ENCODE results near the gene ATAT1. TPM values are rescaled to one million over a fixed set of nuclear protein-coding genes. Genes with fewer than 3 reads are reported as not detected.

Gene ATAT1
- total RNA-seq, 1 experiment from 2014 or later, result 15.8 TPM

DNA sequence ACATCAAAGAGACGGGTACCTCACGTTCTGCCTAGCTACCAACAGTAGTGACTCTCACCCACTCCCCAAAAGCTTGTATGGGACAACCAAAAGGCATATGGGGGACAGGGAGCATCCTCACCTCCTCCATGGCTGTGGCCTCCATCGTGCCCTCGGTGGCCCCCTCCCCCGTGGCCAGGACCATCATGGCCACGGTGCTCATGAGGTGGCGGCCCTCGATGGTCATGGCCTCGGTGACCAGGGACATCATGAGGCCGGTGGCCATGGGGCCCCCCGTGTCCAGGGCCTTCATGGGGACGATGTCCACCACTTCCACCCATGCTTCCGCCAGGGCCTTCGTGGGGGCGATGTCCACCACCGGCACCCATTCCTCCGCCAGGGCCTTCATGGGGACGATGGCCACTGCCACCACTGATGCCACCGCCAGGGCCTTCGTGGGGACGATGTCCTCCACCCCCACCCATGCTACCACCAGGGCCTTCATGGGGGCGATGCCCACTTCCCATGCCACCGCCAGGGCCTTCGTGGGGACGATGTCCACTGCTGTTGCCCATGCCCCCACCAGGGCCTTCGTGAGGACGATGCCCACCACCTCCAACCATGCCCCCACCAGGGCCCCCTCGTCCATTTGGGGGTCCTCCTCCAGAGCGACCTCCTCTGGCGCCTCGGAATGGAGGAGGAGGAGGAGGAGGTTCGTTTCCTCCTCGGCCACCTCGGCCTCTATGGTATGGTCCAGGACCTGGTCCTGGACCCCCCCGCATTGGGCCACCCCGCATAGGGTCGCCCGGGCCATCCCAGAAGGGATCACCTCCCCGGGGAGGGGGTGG is 24.6 kb upstream of the ATAT1 start:
- in situ Hi-C loops (cut with HindIII; ENCODE audit: low pct_unique_long_range_greater_than_20kb, low sequenced_read_pairs), result no loop called here
- no peak overlapping the region for H3K27ac ChIP-seq (ENCODE audit: low read length)
- ATAC-seq, result no peak
- POLR2A ChIA-PET, result interaction anchor here (0.5 to 1.0 kb wide), 2 partner anchors 36 to 108 kb away, joined by 3 to 9 read pairs; no protein-coding TSS in a partner anchor
- TF ChIP-seq SIN3A (IDR thresholded peaks at IDR 0.05; ENCODE audit: borderline replicate concordance, insufficient read depth, low read depth, low read length) (no peak), POLR2AphosphoS5 (IDR thresholded peaks at IDR 0.05; ENCODE audit: low read depth, low read length) (no peak; the same call in 1 of the 2 replicates), TCF7L2 (IDR thresholded peaks at IDR 0.05; ENCODE audit: low read depth, low read length) (0 out of 2 replicates have a peak, but pooled peaks have one; percentile 15)
- intact Hi-C loops (cut with micrococcal nuclease; ENCODE audit: unreplicated experiment), result no loop called here
- H3K9me3 ChIP-seq (ENCODE audit: control insufficient read depth, insufficient read depth, low read depth, low read length), result no peaks in the 10 kb centered on the region
- H3K4me1 ChIP-seq (ENCODE audit: control insufficient read depth, insufficient read depth, low read length), result no peaks in the 10 kb centered on the region
- BruUV-seq (replicated peaks), result no TSS peak
- CTCF ChIA-PET, result no interaction called here
- H3K4me3 ChIP-seq (ENCODE audit: low read depth in 2 of 2, low read length in 2 of 2), result no peak overlapping the region
- DNase-seq (ENCODE audit: low read depth, low spot score), result no peak
- no peaks in the 10 kb centered on the region for H3K27me3 ChIP-seq (ENCODE audit: control insufficient read depth, insufficient read depth, low read length)
- H3K36me3 ChIP-seq (ENCODE audit: control insufficient read depth, insufficient read depth, low read length), result peaks cover 19% of the 10 kb centered on the region

DNA sequence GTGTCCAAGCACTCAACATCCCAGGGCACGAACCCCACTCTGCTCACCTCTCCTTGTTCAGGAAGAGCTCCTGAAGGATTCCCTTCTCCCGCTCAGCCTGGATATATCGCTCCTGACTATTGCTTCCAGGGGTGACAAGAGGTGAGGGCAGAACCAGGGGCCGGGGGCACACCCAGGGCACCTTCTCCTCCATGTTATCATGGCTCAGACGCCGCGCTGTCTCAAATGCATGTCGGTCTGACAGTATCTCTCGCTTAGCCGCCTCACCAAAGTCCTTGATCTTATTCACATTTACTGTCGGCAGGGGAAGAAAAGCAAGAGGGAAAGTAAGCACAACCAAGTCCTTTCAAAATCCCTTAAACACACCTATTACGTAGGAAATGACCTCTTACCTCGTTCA is 22.7 kb upstream of the ATAT1 start:
- H3K4me3 ChIP-seq (ENCODE audit: low read depth in 2 of 2, low read length in 2 of 2), result no peak overlapping the region
- H3K36me3 ChIP-seq (ENCODE audit: control insufficient read depth, insufficient read depth, low read length), result peaks cover 28% of the 10 kb centered on the region
- POLR2A ChIA-PET, result no interaction called here
- in situ Hi-C loops (cut with HindIII; ENCODE audit: low pct_unique_long_range_greater_than_20kb, low sequenced_read_pairs) (no loop called here), intact Hi-C loops (cut with micrococcal nuclease; ENCODE audit: unreplicated experiment) (no loop called here)
- H3K4me1 ChIP-seq (ENCODE audit: control insufficient read depth, insufficient read depth, low read length), result no peaks in the 10 kb centered on the region
- CTCF ChIA-PET, result no interaction called here
- ATAC-seq, result no peak
- H3K9me3 ChIP-seq (ENCODE audit: control insufficient read depth, insufficient read depth, low read depth, low read length), result no peaks in the 10 kb centered on the region
- no peak for DNase-seq (ENCODE audit: low read depth, low spot score)
- H3K27me3 ChIP-seq (ENCODE audit: control insufficient read depth, insufficient read depth, low read length), result no peaks in the 10 kb centered on the region
- TF ChIP-seq, protein P1, sequence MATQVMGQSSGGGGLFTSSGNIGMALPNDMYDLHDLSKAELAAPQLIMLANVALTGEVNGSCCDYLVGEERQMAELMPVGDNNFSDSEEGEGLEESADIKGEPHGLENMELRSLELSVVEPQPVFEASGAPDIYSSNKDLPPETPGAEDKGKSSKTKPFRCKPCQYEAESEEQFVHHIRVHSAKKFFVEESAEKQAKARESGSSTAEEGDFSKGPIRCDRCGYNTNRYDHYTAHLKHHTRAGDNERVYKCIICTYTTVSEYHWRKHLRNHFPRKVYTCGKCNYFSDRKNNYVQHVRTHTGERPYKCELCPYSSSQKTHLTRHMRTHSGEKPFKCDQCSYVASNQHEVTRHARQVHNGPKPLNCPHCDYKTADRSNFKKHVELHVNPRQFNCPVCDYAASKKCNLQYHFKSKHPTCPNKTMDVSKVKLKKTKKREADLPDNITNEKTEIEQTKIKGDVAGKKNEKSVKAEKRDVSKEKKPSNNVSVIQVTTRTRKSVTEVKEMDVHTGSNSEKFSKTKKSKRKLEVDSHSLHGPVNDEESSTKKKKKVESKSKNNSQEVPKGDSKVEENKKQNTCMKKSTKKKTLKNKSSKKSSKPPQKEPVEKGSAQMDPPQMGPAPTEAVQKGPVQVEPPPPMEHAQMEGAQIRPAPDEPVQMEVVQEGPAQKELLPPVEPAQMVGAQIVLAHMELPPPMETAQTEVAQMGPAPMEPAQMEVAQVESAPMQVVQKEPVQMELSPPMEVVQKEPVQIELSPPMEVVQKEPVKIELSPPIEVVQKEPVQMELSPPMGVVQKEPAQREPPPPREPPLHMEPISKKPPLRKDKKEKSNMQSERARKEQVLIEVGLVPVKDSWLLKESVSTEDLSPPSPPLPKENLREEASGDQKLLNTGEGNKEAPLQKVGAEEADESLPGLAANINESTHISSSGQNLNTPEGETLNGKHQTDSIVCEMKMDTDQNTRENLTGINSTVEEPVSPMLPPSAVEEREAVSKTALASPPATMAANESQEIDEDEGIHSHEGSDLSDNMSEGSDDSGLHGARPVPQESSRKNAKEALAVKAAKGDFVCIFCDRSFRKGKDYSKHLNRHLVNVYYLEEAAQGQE (IDR thresholded peaks at IDR 0.05; ENCODE audit: insufficient read depth in 1 of 2, low read depth in 2 of 2, low read length in 1 of 2), result no peak
- no peak for TF ChIP-seq SIN3A (IDR thresholded peaks at IDR 0.05; ENCODE audit: borderline replicate concordance, insufficient read depth, low read depth, low read length)
- TF ChIP-seq POLR2AphosphoS5 (IDR thresholded peaks at IDR 0.05; ENCODE audit: low read depth, low read length), result no peak; the same call in 1 of the 2 replicates
- TF ChIP-seq, protein P2, sequence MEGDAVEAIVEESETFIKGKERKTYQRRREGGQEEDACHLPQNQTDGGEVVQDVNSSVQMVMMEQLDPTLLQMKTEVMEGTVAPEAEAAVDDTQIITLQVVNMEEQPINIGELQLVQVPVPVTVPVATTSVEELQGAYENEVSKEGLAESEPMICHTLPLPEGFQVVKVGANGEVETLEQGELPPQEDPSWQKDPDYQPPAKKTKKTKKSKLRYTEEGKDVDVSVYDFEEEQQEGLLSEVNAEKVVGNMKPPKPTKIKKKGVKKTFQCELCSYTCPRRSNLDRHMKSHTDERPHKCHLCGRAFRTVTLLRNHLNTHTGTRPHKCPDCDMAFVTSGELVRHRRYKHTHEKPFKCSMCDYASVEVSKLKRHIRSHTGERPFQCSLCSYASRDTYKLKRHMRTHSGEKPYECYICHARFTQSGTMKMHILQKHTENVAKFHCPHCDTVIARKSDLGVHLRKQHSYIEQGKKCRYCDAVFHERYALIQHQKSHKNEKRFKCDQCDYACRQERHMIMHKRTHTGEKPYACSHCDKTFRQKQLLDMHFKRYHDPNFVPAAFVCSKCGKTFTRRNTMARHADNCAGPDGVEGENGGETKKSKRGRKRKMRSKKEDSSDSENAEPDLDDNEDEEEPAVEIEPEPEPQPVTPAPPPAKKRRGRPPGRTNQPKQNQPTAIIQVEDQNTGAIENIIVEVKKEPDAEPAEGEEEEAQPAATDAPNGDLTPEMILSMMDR (IDR thresholded peaks at IDR 0.05), result no peak
- no peak for TF ChIP-seq TCF7L2 (IDR thresholded peaks at IDR 0.05; ENCODE audit: low read depth, low read length)
- BruUV-seq (replicated peaks), result no TSS peak
- H3K27ac ChIP-seq (ENCODE audit: low read length), result no peak overlapping the region

DNA sequence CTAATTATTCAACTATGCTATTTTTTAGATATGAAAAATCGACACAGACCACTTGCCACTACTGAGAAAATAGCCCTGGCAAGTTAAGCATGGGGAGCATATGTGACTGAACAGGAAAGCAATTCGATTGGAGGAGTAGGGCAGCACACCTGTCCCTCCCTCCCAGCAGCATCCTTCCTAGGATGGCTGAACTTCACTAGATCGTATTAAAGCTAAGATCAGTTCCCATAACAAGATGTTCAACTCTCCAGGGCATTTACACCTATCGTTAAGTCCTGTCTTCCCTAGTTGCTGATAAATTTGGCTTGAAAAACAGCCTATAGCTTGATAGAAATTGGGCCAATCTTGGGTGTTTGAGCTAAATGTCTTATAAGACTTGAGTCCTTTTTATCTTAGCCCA is 16.6 kb upstream of the ATAT1 start:
- Histone ChIP-seq H3K9me3 (ENCODE audit: control insufficient read depth, insufficient read depth, low read depth, low read length) (no peaks in the 10 kb centered on the region), H3K27ac (ENCODE audit: low read length) (no peak overlapping the region), H3K4me3 (ENCODE audit: low read depth in 2 of 2, low read length in 2 of 2) (no peak overlapping the region), H3K27me3 (ENCODE audit: control insufficient read depth, insufficient read depth, low read length) (no peaks in the 10 kb centered on the region), H3K36me3 (ENCODE audit: control insufficient read depth, insufficient read depth, low read length) (peaks cover 20% of the 10 kb centered on the region), H3K4me1 (ENCODE audit: control insufficient read depth, insufficient read depth, low read length) (peaks cover 27% of the 10 kb centered on the region)
- in situ Hi-C loops (cut with HindIII; ENCODE audit: low pct_unique_long_range_greater_than_20kb, low sequenced_read_pairs) (no loop called here), intact Hi-C loops (cut with micrococcal nuclease; ENCODE audit: unreplicated experiment) (no loop called here)
- ChIA-PET CTCF (no interaction called here), POLR2A (interaction anchor here (0.7 kb wide), 1 partner anchor 12 kb away, joined by 3 read pairs; no protein-coding TSS in a partner anchor)
- no TSS peak for BruUV-seq (replicated peaks)
- DNase-seq (ENCODE audit: low read depth, low spot score) (no peak), ATAC-seq (no peak)
- peak; percentile 51; the same call in 1 of the 2 replicates for TF ChIP-seq POLR2AphosphoS5 (IDR thresholded peaks at IDR 0.05; ENCODE audit: low read depth, low read length)
- TF ChIP-seq, protein P1 (IDR thresholded peaks at IDR 0.05; ENCODE audit: insufficient read depth in 1 of 2, low read depth in 2 of 2, low read length in 1 of 2), result no peak

All from Panc1 (cell line).